Erythroblast (primary cell): ENCODE measurements around the gene COX19.

ENCODE experiments used
- GATA1 ChIP-seq: IDR thresholded peaks from 2 replicates; pipeline ENCODE4 v1.6.1; 2011; ENCODE audit warnings: low read depth, mild to moderate bottlenecking, control low read depth, low read length, moderate library complexity
- POLR2A ChIP-seq: IDR thresholded peaks from 2 replicates; pipeline ENCODE4 v1.6.1; 2011; ENCODE audit warnings: mild to moderate bottlenecking, low read length

- no peak for TF ChIP-seq POLR2A
- no peak for TF ChIP-seq GATA1
These were observed 56.3 kb downstream of the COX19 start for GRCh38 chr7:919114-919442.
